DMS 273 (cell line): ENCODE results near the gene SLC35F3.
"Not testable (repeated sequence)": the region's sequence is repeated elsewhere in the genome, so short reads cannot be mapped to it uniquely, and the experiment has no call there.

Experiments used
- DNase-seq: peaks from one replicate; lab custom pipeline; 2025; ENCODE audit not compliant: unreplicated experiment; lab: John Stamatoyannopoulos, UW

Gene SLC35F3

DNA sequence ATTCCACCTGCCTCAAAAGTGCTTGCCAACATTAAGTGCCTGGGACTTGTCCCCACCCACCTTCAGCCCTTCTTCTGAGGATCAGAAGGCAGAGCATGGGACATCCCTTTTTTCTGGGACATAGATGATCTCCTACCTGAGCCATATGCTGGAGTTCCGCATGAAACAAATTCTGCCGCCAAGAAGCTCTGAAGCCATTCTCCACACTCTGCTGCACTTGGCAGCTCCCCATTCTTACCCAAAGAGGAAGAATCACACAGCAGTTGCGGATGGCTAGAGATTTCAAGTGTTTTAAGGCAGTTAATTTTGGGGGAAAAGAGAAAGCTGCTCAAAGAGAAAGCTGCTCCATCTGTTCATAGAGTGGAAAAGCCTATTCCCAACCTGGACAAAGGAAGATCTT, 271.5 kb downstream of the SLC35F3 start:
- no peak for DNase-seq

DNA sequence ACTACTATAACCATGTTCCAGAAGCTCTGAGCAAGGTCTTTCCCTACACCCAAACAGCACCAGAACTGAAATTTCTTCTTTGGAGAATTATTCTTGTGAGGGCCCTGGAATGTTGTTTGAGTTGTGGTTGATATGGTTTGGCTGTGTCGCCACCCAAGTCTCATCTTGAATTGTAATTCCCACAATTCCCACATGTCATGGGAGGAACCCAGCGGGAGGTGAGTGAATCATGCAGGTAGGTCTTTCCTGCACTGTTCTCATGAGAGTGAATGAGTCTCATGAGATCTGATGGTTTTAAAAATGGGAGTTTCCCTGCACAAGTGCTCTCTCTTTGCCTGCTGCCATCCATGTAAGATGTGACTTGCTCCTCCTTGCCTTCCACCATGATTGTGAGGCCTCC, 272.4 kb downstream of the SLC35F3 start:
- not testable (repeated sequence) for DNase-seq

DNA sequence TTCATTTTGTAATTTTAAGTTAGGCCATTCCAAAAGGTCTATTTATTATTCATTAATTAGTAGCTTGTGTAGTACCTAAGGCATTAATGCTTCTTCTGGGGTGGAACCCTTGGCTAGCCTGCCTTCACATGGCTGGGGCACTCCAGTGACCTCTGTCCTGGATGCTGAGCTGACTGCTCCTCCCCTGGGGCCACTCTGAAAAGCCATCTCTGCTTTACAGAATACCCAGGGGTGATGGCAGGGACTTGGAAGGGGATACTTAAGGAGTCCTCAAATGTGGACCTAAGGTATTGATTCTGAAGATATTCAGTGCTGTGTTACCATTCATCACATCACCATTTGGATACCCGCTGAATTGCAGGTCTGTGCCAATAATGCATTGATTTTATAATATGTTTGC, 281.0 kb downstream of the SLC35F3 start:
- no peak for DNase-seq

DNA sequence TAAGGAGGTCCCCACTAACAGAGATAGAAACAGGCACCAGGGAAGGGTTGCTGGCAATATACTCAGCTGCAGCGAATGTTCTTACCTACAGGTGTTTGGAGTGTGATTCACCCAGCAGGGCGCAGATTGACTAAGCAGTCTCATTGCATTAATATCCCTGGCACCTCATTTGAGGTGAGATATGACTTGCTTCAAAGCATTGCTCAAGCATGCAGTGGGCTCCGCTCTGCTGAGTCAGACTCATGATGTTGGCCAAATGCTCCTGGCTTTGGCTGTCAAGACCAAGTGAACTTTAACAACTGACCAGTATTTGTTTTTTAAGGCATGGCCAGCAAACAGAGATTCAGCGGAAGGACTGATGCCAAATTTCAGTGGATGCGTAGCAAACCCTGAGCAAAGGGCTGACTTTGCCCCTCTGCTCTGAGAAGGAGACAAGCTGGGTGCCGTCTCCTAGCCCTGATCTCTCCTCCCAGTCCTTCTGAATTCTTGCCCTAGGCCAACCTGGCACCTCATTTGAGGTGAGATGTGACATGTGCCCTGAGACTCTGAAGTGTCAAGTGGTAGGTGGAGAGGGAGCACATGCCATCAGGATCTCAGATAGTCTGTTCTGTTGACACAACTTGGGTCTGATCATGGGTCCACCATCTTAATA, 281.7 kb downstream of the SLC35F3 start:
- DNase-seq: no peak

DNA sequence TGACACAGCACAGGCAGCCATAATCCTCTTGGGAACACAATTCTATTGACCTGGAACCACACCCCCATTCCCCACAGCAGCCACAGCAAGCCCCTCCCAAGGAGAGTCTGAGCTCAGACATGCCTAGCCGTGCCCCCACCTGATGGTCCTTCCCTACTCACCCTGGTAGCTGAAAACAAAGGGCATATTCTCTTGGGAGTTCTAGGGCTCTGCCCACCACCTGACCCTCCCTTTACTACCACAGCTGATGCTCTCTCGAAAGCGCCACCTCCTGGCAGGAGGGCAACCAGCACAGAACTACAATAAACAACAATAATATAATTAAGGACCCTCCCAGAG, 283.9 kb downstream of the SLC35F3 start:
- peak; percentile 53 for DNase-seq

DNA sequence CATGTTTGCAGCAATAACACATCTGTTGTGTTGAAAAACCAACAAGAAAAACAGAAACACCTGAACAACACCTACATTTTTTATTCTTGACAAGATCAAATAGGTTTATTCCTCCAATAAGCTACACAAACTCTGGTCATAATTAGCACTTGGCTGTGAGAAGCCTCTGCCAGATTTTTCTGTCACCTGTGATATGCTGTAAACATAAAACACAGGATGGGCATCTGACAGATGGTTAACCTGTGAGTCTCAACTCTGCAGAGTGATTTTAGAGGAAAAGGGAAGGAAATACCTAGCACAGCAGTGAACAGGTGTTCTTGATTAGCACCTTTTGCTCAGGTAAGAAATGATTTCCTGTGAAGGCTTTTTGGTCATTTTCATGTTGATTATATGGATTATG, 293.4 kb downstream of the SLC35F3 start:
- no peak for DNase-seq

DNA sequence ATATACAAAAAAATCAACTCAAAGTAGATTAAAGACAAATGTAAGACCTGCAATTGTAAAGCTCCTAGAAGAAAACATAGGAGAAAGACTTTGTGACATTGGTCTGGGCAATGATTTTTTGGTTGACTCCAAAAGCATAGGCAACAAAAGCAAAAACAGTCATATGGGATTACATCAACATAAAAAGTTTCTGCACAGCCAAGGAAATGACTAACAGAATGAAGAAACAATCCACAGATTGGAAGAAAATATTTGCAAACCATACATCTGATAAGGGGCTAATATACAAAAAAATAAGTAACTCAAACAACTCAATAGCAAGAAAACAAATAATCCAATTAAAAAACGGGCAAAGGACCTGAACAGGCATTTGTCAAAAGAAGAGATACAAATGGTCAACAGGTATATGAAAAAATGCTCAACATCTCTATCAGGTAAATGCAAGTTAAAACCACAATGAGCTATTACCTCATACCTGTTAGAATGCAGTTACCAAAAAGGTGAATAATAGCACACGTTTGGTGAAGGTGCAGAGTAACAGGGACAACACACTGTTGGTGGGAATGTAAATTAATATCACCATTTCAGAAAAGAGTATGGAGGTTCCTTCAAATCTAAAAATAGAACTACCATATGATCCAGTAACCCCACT, 295.1 kb downstream of the SLC35F3 start:
- DNase-seq: no peak

DNA sequence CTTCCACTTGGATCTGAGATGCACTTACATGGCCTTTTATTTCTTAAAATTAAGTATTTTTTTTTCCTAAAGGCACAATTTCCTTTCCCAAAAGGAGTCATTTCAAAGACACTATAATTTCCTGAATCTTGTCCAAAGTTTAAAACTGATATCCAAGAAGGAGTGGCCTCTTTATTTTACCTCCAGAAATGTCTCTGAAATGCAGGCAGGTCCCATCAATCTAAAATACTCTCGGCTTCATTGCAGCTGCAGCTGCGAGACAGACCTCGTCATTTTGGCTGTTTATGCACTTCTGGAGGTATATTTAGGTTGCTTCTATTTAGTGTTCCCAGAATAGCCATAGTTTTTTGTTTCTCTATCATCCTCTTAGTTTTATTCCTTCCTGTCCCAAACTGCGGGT, 296.1 kb downstream of the SLC35F3 start:
- DNase-seq: no peak

DNA sequence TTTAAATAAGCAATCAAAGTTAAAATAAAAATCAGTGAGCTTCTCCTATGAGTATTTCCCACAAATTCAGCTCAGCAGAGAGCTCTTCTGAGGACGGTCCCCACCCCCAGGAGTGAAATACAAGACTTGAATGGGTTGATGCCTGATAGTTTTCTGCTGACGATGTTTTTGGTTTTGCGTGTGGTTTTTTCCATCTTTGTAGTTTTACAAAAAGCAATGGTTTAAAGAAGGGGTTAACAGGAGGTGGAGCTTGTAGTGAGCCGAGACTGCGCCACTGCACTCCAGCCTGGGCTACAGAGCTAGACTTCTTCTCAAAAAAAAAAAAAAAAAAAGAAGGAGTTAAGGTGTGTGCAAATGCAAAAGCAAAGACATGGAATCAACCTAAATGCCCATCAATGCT, 297.1 kb downstream of the SLC35F3 start:
- no peak for DNase-seq

DNA sequence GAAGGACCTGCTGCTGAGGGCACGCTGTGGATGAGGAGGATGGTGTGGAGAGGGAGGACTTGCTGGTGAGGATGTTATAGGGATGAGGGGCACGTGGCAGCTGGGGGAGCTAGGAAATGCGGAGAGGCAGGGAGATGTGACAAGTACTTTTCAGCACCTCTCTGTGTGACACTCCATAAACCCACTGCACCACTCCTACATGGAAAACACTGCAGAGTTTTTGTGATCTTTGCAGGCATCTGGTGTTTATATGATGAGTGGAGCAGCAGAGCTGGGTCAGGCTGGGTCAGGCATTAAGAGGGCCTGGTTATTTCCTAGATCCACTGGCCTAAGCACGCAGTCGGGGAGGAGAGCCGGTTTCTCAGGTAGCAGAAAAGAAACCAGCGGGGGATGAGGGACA, 301.5 kb downstream of the SLC35F3 start:
- DNase-seq: no peak

DNA sequence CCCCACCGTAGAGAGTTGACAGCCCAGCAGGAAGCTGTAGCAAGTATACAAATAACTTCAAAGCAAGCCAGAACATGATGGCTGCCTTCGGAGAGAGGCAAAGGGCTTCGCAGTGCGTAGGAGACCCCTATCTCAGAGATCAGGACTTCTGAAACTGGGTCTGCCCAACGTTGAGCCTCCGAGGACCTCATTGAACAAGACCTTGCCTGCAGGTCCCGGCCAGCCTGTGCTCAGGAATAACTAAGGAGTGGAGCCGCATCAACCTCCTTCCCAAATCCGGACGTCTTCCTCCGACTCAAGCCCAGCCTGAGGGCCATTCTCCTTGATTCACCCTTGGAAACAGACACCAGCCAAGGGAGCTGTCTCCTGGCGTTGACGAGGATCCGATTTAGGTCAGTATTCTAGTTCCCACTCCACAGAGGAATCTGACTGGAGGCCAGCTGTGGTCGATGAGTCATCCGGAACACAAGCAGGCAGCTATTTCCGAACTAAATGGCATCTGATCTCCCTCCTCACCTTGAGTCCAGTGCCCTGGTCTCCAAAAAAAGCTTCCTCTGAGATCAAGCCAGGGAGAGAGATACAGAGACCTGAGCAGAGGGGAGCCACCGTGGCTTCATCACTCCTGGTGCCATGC, 302.3 kb downstream of the SLC35F3 start:
- DNase-seq: peak; percentile 49

DNA sequence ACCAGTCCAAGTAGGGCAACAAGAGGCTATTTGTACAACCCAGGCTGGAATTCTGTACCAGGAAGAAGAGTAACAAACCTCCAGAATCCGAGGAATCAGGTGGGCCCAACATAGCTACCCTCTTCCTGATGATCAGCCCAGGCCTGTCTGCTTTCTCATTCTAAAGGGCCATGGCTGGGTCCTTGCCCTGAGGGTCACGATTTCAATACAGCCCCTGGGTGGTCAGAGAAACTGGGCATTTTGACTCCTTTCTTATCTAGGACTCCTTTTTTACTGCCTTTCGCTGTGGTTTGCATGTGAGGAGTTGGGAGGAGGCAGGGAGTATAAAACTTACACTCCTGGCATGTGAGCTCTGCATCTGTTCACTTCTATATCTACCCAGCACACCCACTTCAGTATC, 303.9 kb downstream of the SLC35F3 start:
- DNase-seq: no peak

DNA sequence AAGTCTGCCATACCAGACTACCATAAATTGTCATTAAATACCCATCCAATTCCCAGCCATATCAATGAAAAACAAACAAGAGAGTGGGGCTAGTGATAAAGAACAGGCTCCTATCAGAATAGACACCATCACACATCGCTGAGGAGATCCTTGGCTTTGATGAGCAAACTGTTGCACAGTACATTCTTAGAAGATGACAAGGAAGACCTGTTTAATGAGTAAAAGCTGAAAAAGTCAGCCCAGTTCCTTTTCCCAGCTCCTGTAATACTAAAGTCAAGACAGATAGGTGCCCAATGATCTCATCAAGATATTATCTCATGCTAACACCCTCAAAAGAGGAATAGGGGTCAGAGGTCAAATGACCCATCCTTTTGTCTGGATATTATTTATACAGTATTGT, 304.3 kb downstream of the SLC35F3 start:
- DNase-seq: no peak

DNA sequence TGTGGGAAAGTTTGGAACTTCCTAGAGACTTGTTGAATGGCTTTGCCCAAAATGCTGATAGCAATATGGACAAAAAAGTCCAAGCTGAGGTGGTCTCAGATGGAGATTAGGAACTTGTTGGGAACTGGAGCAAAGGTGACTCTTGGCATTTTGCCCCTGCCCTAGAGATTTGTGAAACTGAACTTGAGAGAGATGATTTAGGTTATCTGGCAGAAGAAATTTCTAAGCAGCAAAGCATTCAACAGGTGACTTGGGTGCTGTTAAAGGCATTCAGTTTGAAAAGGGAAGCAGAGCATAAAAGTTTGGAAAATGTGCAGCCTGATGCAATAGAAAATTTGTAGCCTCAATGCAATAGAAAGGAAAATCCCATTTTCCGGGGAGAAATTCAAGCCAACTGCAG, 306.0 kb downstream of the SLC35F3 start:
- DNase-seq: not testable (repeated sequence)

DNA sequence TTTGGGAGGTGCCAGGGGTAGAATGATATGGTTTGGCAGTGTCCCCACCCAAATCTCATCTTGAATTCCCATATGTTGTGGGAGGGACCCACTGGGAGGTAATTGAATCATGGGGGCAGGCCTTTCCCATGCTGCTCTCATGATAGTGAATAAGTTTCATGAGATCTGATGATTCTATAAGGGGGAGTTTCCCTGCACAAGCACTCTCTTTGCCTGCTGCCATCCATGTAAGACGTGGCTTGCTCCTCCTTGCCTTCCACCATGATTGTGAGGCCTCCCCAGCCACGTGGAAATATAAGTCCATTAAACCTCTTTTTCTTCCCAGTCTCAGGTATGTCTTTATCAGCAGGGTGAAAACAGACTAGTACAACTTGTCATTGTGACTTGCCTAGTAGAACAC, 307.4 kb downstream of the SLC35F3 start:
- not testable (repeated sequence) for DNase-seq

DNA sequence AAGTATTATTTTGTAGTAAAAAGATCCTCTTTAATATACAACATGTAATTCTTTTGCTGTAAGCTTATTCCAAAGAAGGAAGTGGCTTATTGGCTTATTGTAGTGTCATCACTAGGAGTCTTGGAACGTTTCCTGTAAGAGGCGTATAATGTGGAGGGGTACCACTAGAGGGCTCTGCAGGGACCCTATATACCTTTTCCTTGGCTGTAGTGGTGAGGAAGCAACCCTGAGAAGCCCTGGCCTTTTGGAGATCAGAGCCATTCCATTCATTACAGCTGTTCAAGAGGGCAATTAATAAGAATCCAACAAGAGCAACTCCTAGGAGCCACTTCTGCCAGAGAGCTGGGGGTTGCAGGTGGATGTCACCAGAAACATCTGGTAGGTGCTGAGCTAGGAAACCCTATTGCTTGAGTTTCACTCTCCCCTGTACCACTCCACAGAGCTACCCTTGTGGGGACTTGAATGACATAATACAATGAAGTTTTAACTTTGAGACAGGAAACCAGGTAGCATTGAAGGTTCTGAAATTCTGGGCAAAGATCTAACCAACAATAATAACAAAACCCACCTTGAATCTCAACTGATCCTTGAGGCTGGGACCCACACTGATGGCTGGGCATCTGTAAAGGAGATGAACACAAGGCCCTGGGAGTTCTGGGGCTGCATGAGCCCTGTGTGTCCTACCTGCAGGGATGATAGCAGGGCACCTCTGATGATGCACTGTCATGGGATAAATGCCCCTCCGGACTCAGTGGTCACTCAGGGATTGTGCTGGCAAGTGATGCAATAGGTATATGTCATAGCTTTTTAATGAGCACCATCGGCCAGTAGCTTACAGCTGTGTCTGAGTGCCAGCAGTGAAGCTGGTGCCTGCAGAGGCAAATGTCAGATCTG, 308.5 kb downstream of the SLC35F3 start:
- DNase-seq: peak; percentile 82

DNA sequence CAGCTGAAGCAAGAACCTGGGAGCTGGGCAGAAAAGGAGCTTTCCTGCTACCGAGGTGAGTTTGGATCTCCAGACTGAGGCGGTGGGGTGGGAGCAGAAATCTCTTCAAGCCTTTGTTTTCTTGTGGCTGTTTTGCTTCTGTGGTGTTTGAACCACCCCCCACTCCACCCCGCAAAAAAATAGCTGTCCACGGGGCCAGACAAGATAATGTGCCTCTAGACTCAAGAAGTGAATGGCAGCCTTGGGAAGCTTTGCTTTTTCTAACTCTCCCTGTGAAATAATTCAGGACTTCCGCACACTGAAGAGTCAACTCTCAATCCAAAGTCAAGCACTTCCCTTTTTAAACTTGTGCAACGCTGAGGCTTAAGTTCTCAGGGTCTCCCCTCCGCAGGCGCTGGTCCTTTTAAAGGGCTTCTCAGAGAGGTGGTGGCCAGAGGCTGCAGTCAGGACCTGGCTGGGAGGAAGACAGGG, 309.2 kb downstream of the SLC35F3 start:
- DNase-seq: no peak

DNA sequence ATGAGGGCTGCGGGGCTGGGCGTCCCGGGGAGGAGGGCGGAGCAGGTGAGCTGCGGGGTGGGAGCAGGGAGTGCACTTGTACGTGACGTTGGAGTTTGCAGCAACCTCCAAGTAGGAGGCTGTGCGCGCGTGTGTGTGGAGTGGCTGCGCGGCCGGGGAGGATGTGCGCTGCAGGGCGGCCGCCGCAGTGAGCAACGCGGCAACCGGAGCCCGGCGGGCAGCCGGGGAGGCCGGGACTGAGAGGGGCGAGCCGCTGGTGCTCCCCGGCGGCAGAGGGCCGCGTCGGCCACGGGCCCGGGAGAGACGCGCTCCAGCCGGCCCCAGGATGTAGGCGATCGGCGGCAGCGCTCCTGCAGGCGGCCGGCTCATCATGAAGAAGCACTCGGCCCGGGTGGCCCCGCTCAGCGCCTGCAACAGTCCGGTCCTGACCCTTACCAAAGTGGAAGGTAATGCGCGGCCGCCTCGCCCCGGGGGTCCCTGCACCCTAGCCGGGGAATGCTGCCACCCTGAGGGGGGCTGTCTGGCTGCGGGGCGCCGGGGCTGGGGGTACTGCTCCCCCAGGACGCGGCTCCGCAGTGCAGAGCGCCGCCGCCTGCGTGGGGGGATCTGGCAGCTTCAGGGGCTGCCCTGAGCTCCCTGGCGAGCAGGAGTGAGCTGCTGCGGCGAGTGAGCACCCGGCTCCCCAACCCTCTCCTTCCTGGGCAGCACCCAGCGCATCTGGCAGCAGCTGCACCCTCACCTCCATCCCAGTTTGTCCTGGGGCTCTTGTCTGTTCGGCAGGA, 309.8 kb downstream of the SLC35F3 start:
- DNase-seq: peak; percentile 63

DNA sequence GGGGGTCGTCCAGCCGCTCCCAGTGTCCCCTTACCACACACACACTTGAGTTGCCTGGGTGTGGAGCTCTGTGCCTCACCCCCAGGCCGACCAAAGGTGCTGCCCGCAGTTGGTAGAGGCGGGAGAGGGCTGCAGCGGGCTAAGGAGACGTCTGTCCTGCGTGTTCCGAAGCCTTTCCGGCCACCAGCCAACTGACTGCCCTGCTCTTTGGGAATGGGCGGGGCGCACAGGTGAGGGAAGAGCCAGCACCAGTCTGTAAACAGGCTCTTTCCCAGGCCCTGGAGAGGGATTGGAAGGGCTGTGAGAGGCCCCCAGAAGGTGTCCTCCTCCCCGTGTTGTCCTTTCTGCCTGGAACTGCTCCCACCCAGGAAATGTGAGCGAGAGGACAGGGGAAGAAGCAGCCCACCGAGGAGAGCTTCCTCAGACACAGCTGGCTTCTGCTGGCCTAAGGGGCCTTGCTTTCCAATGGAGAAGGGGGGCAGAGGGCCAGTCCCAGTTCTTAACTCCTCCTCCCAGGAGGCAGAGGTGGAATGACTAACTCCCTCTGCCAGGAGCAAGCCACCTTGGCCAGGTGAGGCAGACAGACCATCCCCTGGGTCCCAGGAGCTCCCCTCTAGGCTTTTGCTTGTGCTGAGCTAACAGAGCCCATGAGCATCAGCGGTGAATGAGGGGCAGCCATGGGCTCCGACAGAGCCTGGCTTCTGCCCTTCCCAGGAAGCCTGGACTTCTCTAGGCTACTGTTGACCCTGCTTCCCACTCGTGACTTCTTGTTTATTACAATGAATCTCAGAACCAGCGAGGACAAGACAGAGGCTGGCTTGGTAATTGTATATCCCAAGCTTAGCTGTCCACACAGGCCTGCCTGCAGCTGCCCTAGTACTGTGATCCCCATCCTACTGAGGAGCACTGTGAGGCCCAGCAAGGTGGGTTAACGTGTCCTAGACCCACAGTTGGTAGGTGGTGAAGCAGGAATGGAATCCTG, 310.7 kb downstream of the SLC35F3 start:
- DNase-seq: no peak
